ENCODE measurements around the gene ADGRF3.

DNA sequence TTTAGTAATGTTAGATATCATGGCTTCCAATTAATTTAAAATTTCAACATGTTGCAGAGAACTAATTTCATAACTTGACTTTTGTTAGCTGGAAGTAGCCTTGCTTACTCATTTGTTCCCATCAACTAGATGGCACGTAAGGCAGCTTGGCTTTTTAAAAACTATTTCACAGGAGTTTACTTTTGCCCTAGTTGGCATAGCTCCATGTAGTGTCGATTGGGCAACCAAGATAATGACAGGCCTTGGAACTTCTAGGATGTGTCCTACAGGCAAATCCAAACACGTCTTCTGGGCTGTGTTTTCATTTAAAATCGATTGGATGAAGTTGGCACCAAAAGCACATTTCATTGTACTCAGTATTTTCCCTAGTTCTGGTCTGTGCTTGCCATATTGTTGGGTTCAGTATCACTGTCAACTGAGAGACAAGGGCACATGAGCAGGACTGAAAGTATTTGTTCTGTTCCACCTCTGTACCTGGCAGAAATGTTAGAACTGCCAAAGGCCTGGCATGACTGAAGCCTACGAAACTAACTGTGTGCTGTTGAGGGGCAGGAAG, 72.5 kb downstream of the ADGRF3 start:
- no peak for TF ChIP-seq POLR2AphosphoS5 (IDR thresholded peaks at IDR 0.05; ENCODE audit: low read depth, low read length)
- no peak for TF ChIP-seq PAX5 (IDR thresholded peaks at IDR 0.05; ENCODE audit: insufficient read depth, low read length, severe bottlenecking)
- no peak for TF ChIP-seq POLR2A (IDR thresholded peaks at IDR 0.05; ENCODE audit: low read depth, low read length)
- TF ChIP-seq TAF1 (IDR thresholded peaks at IDR 0.05; ENCODE audit: low read depth, low read length): no peak
- TF ChIP-seq POU2F2 (IDR thresholded peaks at IDR 0.05; ENCODE audit: low read depth, low read length): no peak
- no peak for TF ChIP-seq SPI1 (IDR thresholded peaks at IDR 0.05; ENCODE audit: low read depth, low read length)
